Measurements from ENCODE around the gene MICB. TPM values are rescaled to one million over a fixed set of nuclear protein-coding genes. Genes with fewer than 3 reads are reported as not detected.

Gene MICB
- total and polyA plus RNA-seq, 9 of the 15 experiments (the other 6 are each of a cell fraction or from before 2014, with no cell fraction given), result 13.3 to 34.5 (median 19.8) TPM

GRCh38 chr6:31546958-31547726 lies 49.2 kb downstream of the MICB start, which contains the start of gene NFKBIL1 (continued):
- TF ChIP-seq ZNF318 (IDR thresholded peaks at IDR 0.05; ENCODE audit: borderline replicate concordance in 1 of 2, low read depth in 1 of 2) (no peak; a peak in 1 of 4 replicates), RFX5 (IDR thresholded peaks at IDR 0.05; ENCODE audit: low read depth, low read length) (peak; percentile 31; the same call in 1 of the 2 replicates), ZFPM2 (CRISPR knock-in tag; IDR thresholded peaks at IDR 0.05) (no peak), ZFP1 (CRISPR knock-in tag; IDR thresholded peaks at IDR 0.05) (no peak), E4F1 (CRISPR knock-in tag; IDR thresholded peaks at IDR 0.05; ENCODE audit: borderline replicate concordance) (no peak), GABPB2 (CRISPR knock-in tag; conservative IDR thresholded peaks at IDR 0.05) (no peak), ZBTB5 (IDR thresholded peaks at IDR 0.05) (peak; percentile 73; the same call in 1 of the 2 replicates), KAT8 (IDR thresholded peaks at IDR 0.05; ENCODE audit: low read depth) (no peak; the same call in 1 of the 2 replicates), GTF2E2 (tag; IDR thresholded peaks at IDR 0.05) (no peak; the same call in none of the 2 replicates), ZBTB43 (CRISPR knock-in tag; IDR thresholded peaks at IDR 0.05) (0 out of 2 replicates have a peak, but pooled peaks have one; percentile 21)

Measured in K562 (cell line).